Neural progenitor cell (in vitro differentiated cells): ENCODE data around the gene SCCPDH.

Experiments used
- EZH2phosphoT487 ChIP-seq: fragments of 200-600 bp; sonication (generic); IDR thresholded peaks from 2 replicates; pipeline ENCODE4 v1.6.1; 2017; ENCODE audit warnings: antibody characterized with exemption
- TF ChIP-seq, protein P1 (sequence below): fragments of 200-600 bp; sonication (generic); IDR thresholded peaks from 2 replicates; pipeline ENCODE4 v1.5.1; 2017; ENCODE audit warnings: antibody characterized with exemption, mild to moderate bottlenecking

- TF ChIP-seq, protein P1, sequence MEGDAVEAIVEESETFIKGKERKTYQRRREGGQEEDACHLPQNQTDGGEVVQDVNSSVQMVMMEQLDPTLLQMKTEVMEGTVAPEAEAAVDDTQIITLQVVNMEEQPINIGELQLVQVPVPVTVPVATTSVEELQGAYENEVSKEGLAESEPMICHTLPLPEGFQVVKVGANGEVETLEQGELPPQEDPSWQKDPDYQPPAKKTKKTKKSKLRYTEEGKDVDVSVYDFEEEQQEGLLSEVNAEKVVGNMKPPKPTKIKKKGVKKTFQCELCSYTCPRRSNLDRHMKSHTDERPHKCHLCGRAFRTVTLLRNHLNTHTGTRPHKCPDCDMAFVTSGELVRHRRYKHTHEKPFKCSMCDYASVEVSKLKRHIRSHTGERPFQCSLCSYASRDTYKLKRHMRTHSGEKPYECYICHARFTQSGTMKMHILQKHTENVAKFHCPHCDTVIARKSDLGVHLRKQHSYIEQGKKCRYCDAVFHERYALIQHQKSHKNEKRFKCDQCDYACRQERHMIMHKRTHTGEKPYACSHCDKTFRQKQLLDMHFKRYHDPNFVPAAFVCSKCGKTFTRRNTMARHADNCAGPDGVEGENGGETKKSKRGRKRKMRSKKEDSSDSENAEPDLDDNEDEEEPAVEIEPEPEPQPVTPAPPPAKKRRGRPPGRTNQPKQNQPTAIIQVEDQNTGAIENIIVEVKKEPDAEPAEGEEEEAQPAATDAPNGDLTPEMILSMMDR, result no peak
- TF ChIP-seq EZH2phosphoT487, result no peak
Observed at GRCh38 chr1:246779561-246780175, 55.5 kb downstream of the SCCPDH start.
